Measurements from ENCODE around the gene MEF2C.

Gene MEF2C

GRCh38 chr5:88670461-88670860 lies 212.5 kb downstream of the MEF2C start:
- Histone ChIP-seq H3K27ac (ENCODE audit: low read depth, low read length) (no peak overlapping the region), H3K36me3 (ENCODE audit: control insufficient read depth in 5 of 5, insufficient read depth in 5 of 5, low read length in 5 of 5) (no peaks in the 10 kb centered on the region), H3K9ac (ENCODE audit: low read length in 5 of 5) (no peak overlapping the region), H3K4me1 (ENCODE audit: control insufficient read depth in 5 of 5, insufficient read depth in 5 of 5, low read length in 5 of 5) (peaks cover 4 to 45% (median 36%) of the 10 kb centered on the region in 5 donors), H3K27me3 (ENCODE audit: control insufficient read depth in 5 of 5, insufficient read depth in 4 of 5, low read length in 5 of 5) (peaks cover 57 to 90% (median 88%) of the 10 kb centered on the region in 5 donors), H3K9me3 (ENCODE audit: control insufficient read depth in 5 of 5, low read length in 5 of 5) (peaks cover 0 to 2% (median 0%) of the 10 kb centered on the region in 5 donors), H3K4me3 (ENCODE audit: low read depth in 1 of 5, low read length in 5 of 5) (no peak overlapping the region)

GRCh38 chr5:88669371-88670050 lies 213.5 kb downstream of the MEF2C start:
- H3K4me3 ChIP-seq (ENCODE audit: low read depth in 1 of 5, low read length in 5 of 5): no peak overlapping the region
- H3K4me1 ChIP-seq (ENCODE audit: control insufficient read depth in 5 of 5, insufficient read depth in 5 of 5, low read length in 5 of 5): peaks cover 2 to 35% (median 27%) of the 10 kb centered on the region in 5 donors
- peaks cover 49 to 89% (median 87%) of the 10 kb centered on the region in 5 donors for H3K27me3 ChIP-seq (ENCODE audit: control insufficient read depth in 5 of 5, insufficient read depth in 4 of 5, low read length in 5 of 5)
- H3K9me3 ChIP-seq (ENCODE audit: control insufficient read depth in 5 of 5, low read length in 5 of 5): peaks cover 0 to 2% (median 0%) of the 10 kb centered on the region in 5 donors
- H3K27ac ChIP-seq (ENCODE audit: low read depth, low read length): no peak overlapping the region
- H3K9ac ChIP-seq (ENCODE audit: low read length in 5 of 5): no peak overlapping the region
- H3K36me3 ChIP-seq (ENCODE audit: control insufficient read depth in 5 of 5, insufficient read depth in 5 of 5, low read length in 5 of 5): no peaks in the 10 kb centered on the region

- Histone ChIP-seq H3K9me3 (ENCODE audit: control insufficient read depth in 5 of 5, low read length in 5 of 5) (peaks cover 0 to 2% (median 0%) of the 10 kb centered on the region in 5 donors), H3K27ac (ENCODE audit: low read depth, low read length) (no peak overlapping the region), H3K36me3 (ENCODE audit: control insufficient read depth in 5 of 5, insufficient read depth in 5 of 5, low read length in 5 of 5) (no peaks in the 10 kb centered on the region), H3K9ac (ENCODE audit: low read length in 5 of 5) (no peak overlapping the region), H3K4me3 (ENCODE audit: low read depth in 1 of 5, low read length in 5 of 5) (peak overlapping the region in 2 of 5 donors; percentile 66 to 76), H3K4me1 (ENCODE audit: control insufficient read depth in 5 of 5, insufficient read depth in 5 of 5, low read length in 5 of 5) (peaks cover 2 to 28% (median 21%) of the 10 kb centered on the region in 5 donors), H3K27me3 (ENCODE audit: control insufficient read depth in 5 of 5, insufficient read depth in 4 of 5, low read length in 5 of 5) (peaks cover 41 to 87% (median 83%) of the 10 kb centered on the region in 5 donors)
These were observed 215.3 kb downstream of the MEF2C start for GRCh38 chr5:88667496-88668201.
